Measurements from ENCODE around the gene DENND11. TPM values are rescaled to one million over a fixed set of nuclear protein-coding genes. Genes with fewer than 3 reads are reported as not detected.

DENND11 gene
- total and polyA plus RNA-seq, 8 donors: 5.8 to 80.2 (median 13.9) TPM

DNA sequence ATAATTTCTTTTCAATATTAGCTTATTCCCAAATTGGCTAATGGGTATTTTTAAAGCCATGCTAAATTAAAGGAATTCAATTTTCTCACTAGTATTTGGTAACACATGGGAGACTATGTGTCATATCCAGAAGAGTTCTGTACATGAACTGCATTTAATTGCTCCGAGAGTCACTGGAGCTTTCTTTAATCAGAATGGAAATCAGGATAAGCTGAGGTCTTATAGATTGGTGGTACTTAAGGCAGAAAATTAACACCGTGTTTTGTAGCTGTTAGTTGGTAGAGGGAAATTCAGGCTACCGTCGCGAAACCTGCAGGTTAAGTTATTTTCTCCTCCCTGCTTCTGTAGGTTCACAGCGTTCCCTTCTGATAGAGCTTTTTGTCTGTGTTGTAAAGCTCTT lies 6.4 kb upstream of the DENND11 start, which contains the start of gene WEE2:
Gene WEE2 (plus strand): TSS at position 3 of the 400 bp plus-strand sequence. CDS start 406 bp downstream, outside the sequence.
- WGBS, 5 donors: 87 to 95% (median 89%) methylated on average over 6 of the region's 6 CpGs
- intact Hi-C loops (cut with DNase I; ENCODE audit: low total_unique reads): no loop called here
- TF ChIP-seq POLR2AphosphoS5 (IDR thresholded peaks at IDR 0.05): no peak
- TF ChIP-seq, protein P1, sequence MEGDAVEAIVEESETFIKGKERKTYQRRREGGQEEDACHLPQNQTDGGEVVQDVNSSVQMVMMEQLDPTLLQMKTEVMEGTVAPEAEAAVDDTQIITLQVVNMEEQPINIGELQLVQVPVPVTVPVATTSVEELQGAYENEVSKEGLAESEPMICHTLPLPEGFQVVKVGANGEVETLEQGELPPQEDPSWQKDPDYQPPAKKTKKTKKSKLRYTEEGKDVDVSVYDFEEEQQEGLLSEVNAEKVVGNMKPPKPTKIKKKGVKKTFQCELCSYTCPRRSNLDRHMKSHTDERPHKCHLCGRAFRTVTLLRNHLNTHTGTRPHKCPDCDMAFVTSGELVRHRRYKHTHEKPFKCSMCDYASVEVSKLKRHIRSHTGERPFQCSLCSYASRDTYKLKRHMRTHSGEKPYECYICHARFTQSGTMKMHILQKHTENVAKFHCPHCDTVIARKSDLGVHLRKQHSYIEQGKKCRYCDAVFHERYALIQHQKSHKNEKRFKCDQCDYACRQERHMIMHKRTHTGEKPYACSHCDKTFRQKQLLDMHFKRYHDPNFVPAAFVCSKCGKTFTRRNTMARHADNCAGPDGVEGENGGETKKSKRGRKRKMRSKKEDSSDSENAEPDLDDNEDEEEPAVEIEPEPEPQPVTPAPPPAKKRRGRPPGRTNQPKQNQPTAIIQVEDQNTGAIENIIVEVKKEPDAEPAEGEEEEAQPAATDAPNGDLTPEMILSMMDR (IDR thresholded peaks at IDR 0.05): no peak
- TF ChIP-seq POLR2A (IDR thresholded peaks at IDR 0.05): no peak
- no peak for TF ChIP-seq EP300 (IDR thresholded peaks at IDR 0.05)
- Histone ChIP-seq H3K4me1 (peaks cover 0 to 11% (median 2%) of the 10 kb centered on the region in 4 donors), H3K9me3 (no peaks in the 10 kb centered on the region), H3K4me3 (no peak within 1 kb of the TSS), H3K36me3 (peaks cover 0 to 2% (median 0%) of the 10 kb centered on the region in 4 donors), H3K27me3 (no peaks in the 10 kb centered on the region), H3K27ac (no peak within 1 kb of the TSS)
- DNase-seq: no peak

GRCh38 chr7:141706239-141707064 lies 4.5 kb upstream of the DENND11 start:
- 60 to 67% (median 67%) methylated on average over 1 of the region's 1 CpG for WGBS, 5 donors
- no peaks in the 10 kb centered on the region for H3K36me3 ChIP-seq
- no peak overlapping the region for H3K27ac ChIP-seq
- peak in 1 of 2 donors; percentile 19 for DNase-seq
- no peak overlapping the region for H3K4me3 ChIP-seq
- peaks cover 10 to 23% (median 14%) of the 10 kb centered on the region in 4 donors for H3K4me1 ChIP-seq
- no peaks in the 10 kb centered on the region for H3K27me3 ChIP-seq
- no peaks in the 10 kb centered on the region for H3K9me3 ChIP-seq
- intact Hi-C loops (cut with DNase I; ENCODE audit: low total_unique reads): no loop called here
- TF ChIP-seq POLR2A (IDR thresholded peaks at IDR 0.05) (no peak), POLR2AphosphoS5 (IDR thresholded peaks at IDR 0.05) (no peak), EP300 (IDR thresholded peaks at IDR 0.05) (no peak)
- TF ChIP-seq, protein P1 (IDR thresholded peaks at IDR 0.05): no peak

DNA sequence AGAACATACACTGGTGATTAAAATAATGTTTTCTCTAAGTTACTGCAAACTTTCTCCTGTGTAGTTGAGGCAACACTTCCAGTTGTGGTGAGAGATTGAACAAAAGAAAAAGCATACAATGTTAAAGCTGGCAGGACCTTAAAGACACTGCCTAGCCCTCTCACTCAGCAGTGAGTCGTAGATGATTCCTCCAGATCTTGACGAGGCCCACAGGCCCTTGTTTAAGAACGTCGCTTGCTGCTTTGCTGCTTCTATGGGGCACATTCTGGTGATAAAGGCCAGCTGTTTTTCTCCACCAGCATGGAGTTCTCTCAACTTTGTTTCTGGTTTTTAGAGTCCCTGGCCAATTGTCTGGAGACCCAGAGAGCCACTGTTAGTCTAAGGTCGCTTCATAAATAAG lies 2.8 kb upstream of the DENND11 start:
- intact Hi-C loops (cut with DNase I; ENCODE audit: low total_unique reads): no loop called here
- H3K9me3 ChIP-seq: no peaks in the 10 kb centered on the region
- H3K4me1 ChIP-seq: peaks cover 18 to 37% (median 25%) of the 10 kb centered on the region in 4 donors
- H3K27me3 ChIP-seq: no peaks in the 10 kb centered on the region
- no peak overlapping the region for H3K4me3 ChIP-seq
- DNase-seq: no peak
- WGBS, 5 donors: 68 to 84% (median 77%) methylated on average over 5 of the region's 5 CpGs
- TF ChIP-seq EP300 (IDR thresholded peaks at IDR 0.05) (no peak), POLR2AphosphoS5 (IDR thresholded peaks at IDR 0.05) (no peak), POLR2A (IDR thresholded peaks at IDR 0.05) (no peak)
- TF ChIP-seq, protein P1 (IDR thresholded peaks at IDR 0.05): no peak
- no peak overlapping the region for H3K27ac ChIP-seq
- no peaks in the 10 kb centered on the region for H3K36me3 ChIP-seq

DNA sequence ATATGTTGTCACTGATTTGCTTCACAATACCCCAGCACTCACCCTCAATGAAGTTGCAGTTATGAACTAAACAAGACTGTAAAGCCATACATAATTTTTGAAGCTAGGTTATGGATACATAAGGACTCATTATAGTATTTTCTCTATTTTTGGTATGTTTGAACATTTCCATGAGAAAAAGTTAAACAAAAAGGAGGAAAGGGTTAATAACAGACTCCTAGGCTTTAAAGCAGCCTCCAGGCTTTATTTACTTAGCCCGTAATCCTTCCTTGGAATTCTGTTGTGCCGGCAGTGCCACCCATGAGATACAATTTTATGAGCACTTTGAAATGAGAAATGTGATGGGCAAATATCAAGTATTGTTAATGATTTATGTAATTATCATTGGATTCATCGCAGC lies 2.1 kb upstream of the DENND11 start:
- DNase-seq: no peak
- intact Hi-C loops (cut with DNase I; ENCODE audit: low total_unique reads): no loop called here
- Histone ChIP-seq H3K36me3 (no peaks in the 10 kb centered on the region), H3K9me3 (no peaks in the 10 kb centered on the region), H3K4me3 (no peak overlapping the region), H3K4me1 (peaks cover 22 to 43% (median 29%) of the 10 kb centered on the region in 4 donors), H3K27ac (no peak overlapping the region), H3K27me3 (no peaks in the 10 kb centered on the region)
- TF ChIP-seq, protein P1 (IDR thresholded peaks at IDR 0.05): no peak
- TF ChIP-seq EP300 (IDR thresholded peaks at IDR 0.05) (no peak), POLR2A (IDR thresholded peaks at IDR 0.05) (no peak), POLR2AphosphoS5 (IDR thresholded peaks at IDR 0.05) (no peak)
- WGBS, 5 donors: 21 to 42% (median 33%) methylated on average over 3 of the region's 3 CpGs

Measured in stomach (tissue), 9 donors.